H1 (cell line): ENCODE results near the gene ERC1. TPM values are rescaled to one million over a fixed set of nuclear protein-coding genes. Genes with fewer than 3 reads are reported as not detected.
A peak's percentile ranks its signal among the peaks of the same experiment; 100 is the strongest.

Experiments used
- CTCF ChIA-PET: fragments of 300-600 bp; sonication (Branson Sonifier 250); formaldehyde crosslinking; loops from one replicate; lab custom pipeline; 2021; ENCODE audit not compliant: partially characterized antibody; lab: Charles Lee
- POLR2A ChIA-PET: fragments of 300-600 bp; sonication (Branson Sonifier 250); formaldehyde crosslinking; loops from one replicate; lab custom pipeline; 2021; ENCODE audit warnings: inconsistent platforms; ENCODE audit not compliant: partially characterized antibody; lab: Charles Lee
- DNase-seq, 2 experiments: peaks; one replicate each; pipeline versions ENCODE4 v3.0.0 to v3.0.0-alpha.2; 2010 to 2022; ENCODE audit warnings: low spot score in 2 of 2, low read depth in 1 of 2, mixed read lengths in 1 of 2
- FAIRE-seq: peaks from 2 replicates; lab custom pipeline; 2011; peaks lifted over from hg19 to GRCh38; lab: Jason Lieb, UNC
- H2AFZ ChIP-seq: 2 replicates; pipeline ENCODE4 v1.8.1; 2012; ENCODE audit warnings: low read length, inconsistent platforms
- H2AK5ac ChIP-seq: 2 replicates; pipeline ENCODE4 v1.6.1; 2013; ENCODE audit warnings: low read depth, low read length
- H2BK120ac ChIP-seq: replicated peaks from 2 replicates; pipeline ENCODE3; 2013; ENCODE audit warnings: low read depth, low read length, inconsistent platforms
- H2BK12ac ChIP-seq: 2 replicates; pipeline ENCODE4 v1.6.1; 2013; ENCODE audit warnings: low read depth, low read length
- H2BK15ac ChIP-seq: 2 replicates; pipeline ENCODE4 v1.6.1; 2013; ENCODE audit warnings: low read length
- H2BK20ac ChIP-seq: 2 replicates; pipeline ENCODE4 v1.6.1; 2013; ENCODE audit warnings: low read length
- H2BK5ac ChIP-seq: 2 replicates; pipeline ENCODE4 v1.6.1; 2013; ENCODE audit warnings: low read depth, low read length
- H3K14ac ChIP-seq: 2 replicates; pipeline ENCODE4 v1.6.1; 2013; ENCODE audit warnings: inconsistent platforms; ENCODE audit not compliant: insufficient read length
- H3K18ac ChIP-seq: 2 replicates; pipeline ENCODE4 v1.6.1; 2013; ENCODE audit warnings: low read length; ENCODE audit errors: extremely low read depth
- H3K23ac ChIP-seq: 2 replicates; pipeline ENCODE4 v1.6.1; 2013; ENCODE audit warnings: inconsistent platforms; ENCODE audit not compliant: insufficient read length
- H3K23me2 ChIP-seq: 2 replicates; pipeline ENCODE4 v1.6.1; 2013; ENCODE audit warnings: low read depth, low read length
- H3K27ac ChIP-seq: 2 replicates; pipeline ENCODE4 v1.6.1; 2011; ENCODE audit warnings: low read depth, low read length, inconsistent platforms
- H3K27me3 ChIP-seq, 4 experiments: replicated peaks in 1 of 4; 1 replicate in 1 of 4; 2 replicates in 3 of 4; pipeline versions ENCODE4 v1.6.1 to v1.8.1; 2011 to 2013; ENCODE audit warnings: low read length in 3 of 4, mild to moderate bottlenecking in 3 of 4, inconsistent platforms in 2 of 4, mixed read lengths in 2 of 4, moderate library complexity in 1 of 4; ENCODE audit not compliant: control insufficient read depth in 3 of 4, insufficient read depth in 3 of 4; ENCODE audit errors: extremely low read depth in 1 of 4
- H3K36me3 ChIP-seq, 4 experiments: 2 replicates each; pipeline versions ENCODE4 v1.6.1 to v1.8.1; 2011 to 2013; ENCODE audit warnings: mild to moderate bottlenecking in 4 of 4, low read length in 3 of 4, moderate library complexity in 2 of 4, control low read depth in 1 of 4, inconsistent platforms in 1 of 4; ENCODE audit not compliant: insufficient read depth in 4 of 4, control insufficient read depth in 2 of 4
- H3K4ac ChIP-seq: replicated peaks from 2 replicates; pipeline ENCODE3; 2013; ENCODE audit warnings: low read length, low read depth, mixed read lengths, inconsistent platforms; ENCODE audit not compliant: insufficient read length
- H3K4me1 ChIP-seq, 4 experiments: replicated peaks in 1 of 4; 1 replicate in 1 of 4; 2 replicates in 3 of 4; pipeline versions ENCODE4 v1.6.1 to v1.8.1; 2011 to 2013; ENCODE audit warnings: low read length in 3 of 4, inconsistent platforms in 2 of 4, mixed read lengths in 1 of 4; ENCODE audit not compliant: insufficient read depth in 4 of 4, control insufficient read depth in 3 of 4
- H3K4me2 ChIP-seq, 2 experiments: 2 replicates each; pipeline versions ENCODE4 v1.6.1 to v1.8.1; 2011 to 2013; ENCODE audit warnings: low read depth in 2 of 2, low read length in 2 of 2, control low read depth in 1 of 2, inconsistent platforms in 1 of 2, mild to moderate bottlenecking in 1 of 2; ENCODE audit not compliant: insufficient read depth in 1 of 2
- H3K4me3 ChIP-seq, 4 experiments: fragments of 200-600, 300-600 bp in 1 of 4; sonication (generic), shearing (Covaris generic), sonication (Bioruptor Twin) in 1 of 4; 2 replicates each; pipeline versions ENCODE4 v1.5.1 to v1.8.1; 2011 to 2016; ENCODE audit warnings: low read length in 4 of 4, low read depth in 3 of 4, control low read depth in 2 of 4, inconsistent platforms in 2 of 4, mild to moderate bottlenecking in 2 of 4, mixed read lengths in 1 of 4, moderate library complexity in 1 of 4; ENCODE audit not compliant: insufficient read depth in 2 of 4; ENCODE audit errors: extremely low read depth in 1 of 4
- H3K56ac ChIP-seq: replicated peaks from 2 replicates; pipeline ENCODE3; 2013; ENCODE audit warnings: low read depth, mild to moderate bottlenecking, mixed read lengths, low read length, inconsistent platforms; ENCODE audit not compliant: insufficient read length
- H3K79me1 ChIP-seq: 2 replicates; pipeline ENCODE4 v1.6.1; 2013; ENCODE audit warnings: low read depth, low read length, control low read depth
- H3K79me2 ChIP-seq, 2 experiments: 2 replicates each; pipeline versions ENCODE4 v1.6.1 to v1.8.1; 2012 to 2013; ENCODE audit warnings: low read length in 2 of 2, mild to moderate bottlenecking in 2 of 2, inconsistent platforms in 1 of 2; ENCODE audit not compliant: insufficient read depth in 2 of 2, control insufficient read depth in 1 of 2
- H3K9ac ChIP-seq, 4 experiments: replicated peaks in 1 of 4; 1 replicate in 1 of 4; 2 replicates in 3 of 4; pipeline versions ENCODE4 v1.6.1 to v1.8.1; 2011 to 2013; ENCODE audit warnings: low read depth in 3 of 4, low read length in 3 of 4, control low read depth in 2 of 4, mild to moderate bottlenecking in 2 of 4, moderate library complexity in 2 of 4, inconsistent platforms in 1 of 4; ENCODE audit errors: extremely low read depth in 1 of 4
- H3K9me3 ChIP-seq, 2 experiments: 2 replicates each; pipeline versions ENCODE4 v1.6.1 to v1.8.1; 2012 to 2013; ENCODE audit warnings: mild to moderate bottlenecking in 2 of 2, moderate library complexity in 2 of 2, control low read depth in 1 of 2, inconsistent platforms in 1 of 2, low read depth in 1 of 2, low read length in 1 of 2, mixed read lengths in 1 of 2; ENCODE audit not compliant: insufficient read depth in 2 of 2
- H4K20me1 ChIP-seq, 2 experiments: replicated peaks in 1 of 2; 2 replicates each; pipeline versions ENCODE3 to v1.8.1; 2011 to 2013; ENCODE audit warnings: inconsistent platforms in 2 of 2, low read length in 2 of 2, mild to moderate bottlenecking in 1 of 2; ENCODE audit not compliant: insufficient read depth in 2 of 2, control insufficient read depth in 1 of 2
- H4K5ac ChIP-seq: 2 replicates; pipeline ENCODE4 v1.6.1; 2013; ENCODE audit warnings: low read length, low read depth, mixed read lengths, inconsistent platforms; ENCODE audit not compliant: insufficient read length
- H4K8ac ChIP-seq: 2 replicates; pipeline ENCODE4 v1.8.0; 2013; ENCODE audit warnings: mild to moderate bottlenecking, moderate library complexity, low read length, inconsistent platforms; ENCODE audit not compliant: insufficient read depth; ENCODE audit errors: extremely low read depth
- H4K91ac ChIP-seq: replicated peaks from 2 replicates; pipeline ENCODE3; 2013; ENCODE audit warnings: low read length, mixed read lengths, inconsistent platforms; ENCODE audit not compliant: insufficient read length
- BACH1 ChIP-seq: IDR thresholded peaks from 2 replicates; pipeline ENCODE4 v1.6.1; 2012; ENCODE audit warnings: low read length, improper control_type of control experiment
- PHF8 ChIP-seq: fragments of 200-600 bp; sonication (generic); conservative IDR thresholded peaks from 2 replicates; pipeline ENCODE4 v1.7.1; 2012; ENCODE audit warnings: low read depth, mild to moderate bottlenecking, inconsistent platforms, low read length, moderate library complexity
- TEAD4 ChIP-seq: IDR thresholded peaks from 2 replicates; pipeline ENCODE4 v1.6.1; 2012; ENCODE audit warnings: low read depth, low read length, inconsistent platforms, mixed read lengths
- WGBS, 2 experiments: shearing (Covaris generic) in 1 of 2; methylation state at CpG; one replicate each; pipeline versions ENCODE4 v1.1.6 to v1.1.7; 2013 to 2015; ENCODE audit warnings: low lambda C conversion rate in 2 of 2, mixed read lengths in 2 of 2, inconsistent platforms in 1 of 2, low coverage in 1 of 2, missing lambda C conversion rate in 1 of 2; ENCODE audit not compliant: insufficient replicate concordance in 2 of 2, insufficient coverage in 1 of 2, insufficient read length in 1 of 2; ENCODE audit errors: extremely low coverage in 1 of 2, missing lambda C conversion rate in 1 of 2; 5-methylcytosine and 5-hydroxymethylcytosine counted together
- polyA plus RNA-seq, 7 experiments: library from polyadenylated mRNA; depleted of rRNA in 3 of 7; stranded (reverse) in 5 of 7; unstranded in 2 of 7; fragments of >200 nt in 5 of 7; fragments of 200-250 nt in 2 of 7; gene quantifications; 1 replicate in 5 of 7; 2 replicates in 1 of 7; 4 replicates in 1 of 7; pipeline versions ENCODE4 v1.2.1 to v1.2.3, GENCODE V29; 2011 to 2013; ENCODE audit warnings: missing spikeins in 2 of 7, mixed read lengths in 2 of 7
- total RNA-seq: library from RNA; stranded (reverse); fragmentation: NEBNext Ultra II Directional; extraction: Animal tissue kit (Norgen Biotek cat#: 25700); gene quantifications from 2 replicates; pipeline ENCODE4 v1.2.1, GENCODE V29; 2021

The ERC1 gene
- total and polyA plus RNA-seq, 2 of the 8 experiments (the other 6 are each of a cell fraction or from before 2014, with no cell fraction given): 7.8 to 45.7 TPM

- Histone ChIP-seq H2BK120ac (no peak overlapping the region), H3K4me1 (no peaks in the 10 kb centered on the region), H3K9me3 (no peaks in the 10 kb centered on the region), H3K14ac (no peak overlapping the region), H2AK5ac (no peak overlapping the region), H3K4me3 (no peak overlapping the region), H4K20me1 (no peaks in the 10 kb centered on the region), H3K18ac (no peak overlapping the region), H3K79me2 (no peaks in the 10 kb centered on the region), H3K23ac (no peak overlapping the region), H3K4me2 (no peak overlapping the region), H3K27ac (no peak overlapping the region), H4K8ac (no peak overlapping the region), H4K91ac (no peak overlapping the region), H3K4ac (no peak overlapping the region), H3K23me2 (no peaks in the 10 kb centered on the region), H2BK15ac (no peak overlapping the region), H3K36me3 (0 out of 8 replicates have a peak, but pooled peaks cover 0 to 2% (median 0%) of the 10 kb centered on the region in 4 experiments), H2BK12ac (no peak overlapping the region), H2BK20ac (no peak overlapping the region), H3K27me3 (no peaks in the 10 kb centered on the region), H3K56ac (no peak overlapping the region), H2AFZ (no peak overlapping the region), H4K5ac (no peak overlapping the region), H3K79me1 (no peaks in the 10 kb centered on the region), H2BK5ac (no peak overlapping the region), H3K9ac (no peak overlapping the region)
- no peak for DNase-seq
- POLR2A ChIA-PET: no interaction called here
- CTCF ChIA-PET: interaction anchor here (0.6 to 1.4 kb wide), 3 partner anchors 132 to 336 kb away, joined by 3 to 4 read pairs (median 3); no protein-coding TSS in a partner anchor
- WGBS, 2 experiments: 86% methylated on average over 6 of the region's 6 CpGs; no CpG with 5 or more reads in 1 of the 2 experiments
- peak; percentile 39 for FAIRE-seq
- TF ChIP-seq PHF8 (no peak), BACH1 (no peak), TEAD4 (no peak)
Measured at GRCh38 chr12:1453810-1454209, 462.8 kb downstream of the ERC1 start.
